Measurements from ENCODE around the gene ANTXR1. TPM values are rescaled to one million over a fixed set of nuclear protein-coding genes. Genes with fewer than 3 reads are reported as not detected.
A peak's percentile ranks its signal among the peaks of the same experiment; 100 is the strongest.

Gene ANTXR1
- total and polyA plus RNA-seq, 9 of the 15 experiments (the other 6 are each of a cell fraction or from before 2014, with no cell fraction given), result 0.07 to 1.00 (median 0.54) TPM

DNA sequence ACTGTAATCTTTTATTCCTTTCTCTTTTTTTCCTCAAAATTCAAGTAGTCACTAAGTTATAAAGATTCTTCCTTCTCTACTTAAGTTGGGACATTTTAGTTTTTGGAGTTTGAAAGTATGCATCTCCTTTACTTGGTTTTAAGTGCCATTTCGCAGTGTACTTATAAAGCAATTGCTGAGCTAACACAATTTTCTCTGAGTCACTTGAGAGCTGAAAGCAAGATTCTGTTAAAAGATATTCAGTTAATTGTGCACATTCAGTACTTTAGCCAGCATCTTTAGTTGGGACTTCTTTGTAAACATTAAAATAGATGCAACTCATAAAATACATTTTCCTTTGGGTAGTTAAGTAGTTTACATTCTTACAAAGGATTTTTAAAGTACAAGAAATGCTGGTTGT is 238.0 kb downstream of the ANTXR1 start:
- no peak for DNase-seq (ENCODE audit: extremely low read depth in 1 of 4, low spot score in 3 of 4)
- intact Hi-C loops (cut with micrococcal nuclease) (no loop called here), in situ Hi-C loops (cut with MboI) (no loop called here)
- BruUV-seq (replicated peaks), result no TSS peak
- no peak for FAIRE-seq
- Histone ChIP-seq H3K4me2 (ENCODE audit: insufficient read depth, low read length) (no peak overlapping the region), H3K9me1 (ENCODE audit: control insufficient read depth, insufficient read depth, low read length) (no peaks in the 10 kb centered on the region), H3K9me3 (replicated peaks; ENCODE audit: control insufficient read depth, insufficient read depth, low read depth, low read length) (no peaks in the 10 kb centered on the region), H3K27me3 (ENCODE audit: control insufficient read depth in 2 of 2, insufficient read depth in 2 of 2, low read length in 2 of 2) (peaks cover 4 to 7% of the 10 kb centered on the region in 2 experiments), H3K4me3 (no peak overlapping the region), H3K27ac (ENCODE audit: extremely low read depth, low read depth, low read length) (no peak overlapping the region), H2AFZ (ENCODE audit: low read depth, low read length) (no peak overlapping the region), H3K4me1 (replicated peaks in 1 of 2; ENCODE audit: control insufficient read depth in 2 of 2, insufficient read depth in 2 of 2, low read length in 2 of 2) (no peaks in the 10 kb centered on the region), H4K20me1 (replicated peaks; ENCODE audit: control insufficient read depth, insufficient read depth, low read length) (no peaks in the 10 kb centered on the region; the same call in 1 of the 2 replicates), H3K9ac (ENCODE audit: insufficient read depth in 1 of 2, low read depth in 2 of 2, low read length in 2 of 2) (no peak overlapping the region), H3K79me2 (ENCODE audit: control insufficient read depth, insufficient read depth, low read length) (no peaks in the 10 kb centered on the region), H3K36me3 (ENCODE audit: control insufficient read depth, insufficient read depth, low read length) (no peaks in the 10 kb centered on the region)
- POLR2A ChIA-PET, result no interaction called here
- WGBS (ENCODE audit: insufficient coverage, low coverage, missing lambda C conversion rate), result 0% methylated on average over 1 of the region's 1 CpG
- no peak for ATAC-seq
- CTCF ChIA-PET (ENCODE audit: low intra/inter-chr PET ratio), result no interaction called here
- TF ChIP-seq, protein P1, sequence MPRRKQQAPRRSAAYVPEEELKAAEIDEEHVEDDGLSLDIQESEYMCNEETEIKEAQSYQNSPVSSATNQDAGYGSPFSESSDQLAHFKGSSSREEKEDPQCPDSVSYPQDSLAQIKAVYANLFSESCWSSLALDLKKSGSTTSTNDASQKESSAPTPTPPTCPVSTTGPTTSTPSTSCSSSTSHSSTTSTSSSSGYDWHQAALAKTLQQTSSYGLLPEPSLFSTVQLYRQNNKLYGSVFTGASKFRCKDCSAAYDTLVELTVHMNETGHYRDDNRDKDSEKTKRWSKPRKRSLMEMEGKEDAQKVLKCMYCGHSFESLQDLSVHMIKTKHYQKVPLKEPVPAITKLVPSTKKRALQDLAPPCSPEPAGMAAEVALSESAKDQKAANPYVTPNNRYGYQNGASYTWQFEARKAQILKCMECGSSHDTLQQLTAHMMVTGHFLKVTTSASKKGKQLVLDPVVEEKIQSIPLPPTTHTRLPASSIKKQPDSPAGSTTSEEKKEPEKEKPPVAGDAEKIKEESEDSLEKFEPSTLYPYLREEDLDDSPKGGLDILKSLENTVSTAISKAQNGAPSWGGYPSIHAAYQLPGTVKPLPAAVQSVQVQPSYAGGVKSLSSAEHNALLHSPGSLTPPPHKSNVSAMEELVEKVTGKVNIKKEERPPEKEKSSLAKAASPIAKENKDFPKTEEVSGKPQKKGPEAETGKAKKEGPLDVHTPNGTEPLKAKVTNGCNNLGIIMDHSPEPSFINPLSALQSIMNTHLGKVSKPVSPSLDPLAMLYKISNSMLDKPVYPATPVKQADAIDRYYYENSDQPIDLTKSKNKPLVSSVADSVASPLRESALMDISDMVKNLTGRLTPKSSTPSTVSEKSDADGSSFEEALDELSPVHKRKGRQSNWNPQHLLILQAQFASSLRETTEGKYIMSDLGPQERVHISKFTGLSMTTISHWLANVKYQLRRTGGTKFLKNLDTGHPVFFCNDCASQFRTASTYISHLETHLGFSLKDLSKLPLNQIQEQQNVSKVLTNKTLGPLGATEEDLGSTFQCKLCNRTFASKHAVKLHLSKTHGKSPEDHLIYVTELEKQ (CRISPR knock-in tag; IDR thresholded peaks at IDR 0.05), result no peak
- TF ChIP-seq MAFG (tag; conservative IDR thresholded peaks at IDR 0.05) (0 out of 2 replicates have a peak, but pooled peaks have one; percentile 5), ZNF316 (IDR thresholded peaks at IDR 0.05) (peak; percentile 46; the same call in 1 of the 2 replicates), CHCHD3 (CRISPR knock-in tag; IDR thresholded peaks at IDR 0.05) (no peak)
